Smooth muscle cell (in vitro differentiated cells): ENCODE data around the gene BAG2. TPM values are rescaled to one million over a fixed set of nuclear protein-coding genes. Genes with fewer than 3 reads are reported as not detected.

Experiments
- DNase-seq: peaks from one replicate; lab custom pipeline; 2025; ENCODE audit not compliant: unreplicated experiment; lab: John Stamatoyannopoulos, UW
- H2AFZ ChIP-seq: fragments of 200-600 bp; sonication (generic); 2 replicates; pipeline ENCODE4 v1.6.0; 2016; ENCODE audit warnings: antibody characterized with exemption, low read depth, mild to moderate bottlenecking
- H3F3A ChIP-seq: fragments of 200-600 bp; sonication (generic); 2 replicates; pipeline ENCODE4 v1.6.0; 2017; ENCODE audit warnings: antibody characterized with exemption, low read depth
- H3K27ac ChIP-seq: fragments of 200-600 bp; sonication (generic); 2 replicates; pipeline ENCODE4 v1.5.1; 2016; ENCODE audit warnings: low read depth, mild to moderate bottlenecking
- H3K27me3 ChIP-seq: fragments of 200-600 bp; sonication (generic); 2 replicates; pipeline ENCODE4 v1.6.1; 2016; ENCODE audit warnings: low read depth, mild to moderate bottlenecking
- H3K36me3 ChIP-seq: fragments of 200-600 bp; sonication (generic); 2 replicates; pipeline ENCODE4 v1.5.1; 2016; ENCODE audit warnings: low read depth
- H3K4me1 ChIP-seq: fragments of 200-600 bp; sonication (generic); 2 replicates; pipeline ENCODE4 v1.5.1; 2016; ENCODE audit warnings: low read depth
- H3K4me2 ChIP-seq: fragments of 200-600 bp; sonication (generic); 2 replicates; pipeline ENCODE4 v1.6.0; 2016; ENCODE audit warnings: mild to moderate bottlenecking
- H3K4me3 ChIP-seq: fragments of 200-600 bp; sonication (generic); 2 replicates; pipeline ENCODE4 v1.5.1; 2016; ENCODE audit warnings: mild to moderate bottlenecking
- H3K79me2 ChIP-seq: fragments of 200-600 bp; sonication (generic); 2 replicates; pipeline ENCODE4 v1.6.0; 2016; ENCODE audit warnings: low read depth, mild to moderate bottlenecking
- H3K9ac ChIP-seq: fragments of 200-600 bp; sonication (generic); 2 replicates; pipeline ENCODE4 v1.6.0; 2016; ENCODE audit warnings: low read depth
- H3K9me3 ChIP-seq: fragments of 200-600 bp; sonication (generic); replicated peaks from 2 replicates; pipeline ENCODE4 v1.5.1; 2016; ENCODE audit warnings: low read depth
- H4K20me1 ChIP-seq: fragments of 200-600 bp; sonication (generic); 2 replicates; pipeline ENCODE4 v1.6.0; 2016; ENCODE audit warnings: low read depth
- WGBS: methylation state at CpG from one replicate; pipeline ENCODE4 v1.1.7; 2016; ENCODE audit warnings: low lambda C conversion rate; 5-methylcytosine and 5-hydroxymethylcytosine counted together
- polyA plus RNA-seq: library from polyadenylated mRNA; unstranded; fragments of >200 nt; fragmentation: Nextera tagmentation; extraction: Ambion mirVana; gene quantifications from 2 replicates; pipeline ENCODE4 v1.2.1, GENCODE V29; 2016
- total RNA-seq: library from RNA; depleted of rRNA; stranded (reverse); fragments of >200 nt; gene quantifications from 2 replicates; pipeline ENCODE4 v1.2.3, GENCODE V29; 2014
- TF ChIP-seq, protein P1 (sequence below): fragments of 200-600 bp; sonication (generic); IDR thresholded peaks from 2 replicates; pipeline ENCODE4 v1.5.1; 2017; ENCODE audit warnings: borderline replicate concordance, mild to moderate bottlenecking, antibody characterized with exemption; ENCODE audit not compliant: insufficient read depth, poor library complexity, severe bottlenecking

The BAG2 gene
- total RNA-seq (15.7 and 16.4 TPM in 2 replicates), polyA plus RNA-seq (12.0 and 12.4 TPM in 2 replicates)

DNA sequence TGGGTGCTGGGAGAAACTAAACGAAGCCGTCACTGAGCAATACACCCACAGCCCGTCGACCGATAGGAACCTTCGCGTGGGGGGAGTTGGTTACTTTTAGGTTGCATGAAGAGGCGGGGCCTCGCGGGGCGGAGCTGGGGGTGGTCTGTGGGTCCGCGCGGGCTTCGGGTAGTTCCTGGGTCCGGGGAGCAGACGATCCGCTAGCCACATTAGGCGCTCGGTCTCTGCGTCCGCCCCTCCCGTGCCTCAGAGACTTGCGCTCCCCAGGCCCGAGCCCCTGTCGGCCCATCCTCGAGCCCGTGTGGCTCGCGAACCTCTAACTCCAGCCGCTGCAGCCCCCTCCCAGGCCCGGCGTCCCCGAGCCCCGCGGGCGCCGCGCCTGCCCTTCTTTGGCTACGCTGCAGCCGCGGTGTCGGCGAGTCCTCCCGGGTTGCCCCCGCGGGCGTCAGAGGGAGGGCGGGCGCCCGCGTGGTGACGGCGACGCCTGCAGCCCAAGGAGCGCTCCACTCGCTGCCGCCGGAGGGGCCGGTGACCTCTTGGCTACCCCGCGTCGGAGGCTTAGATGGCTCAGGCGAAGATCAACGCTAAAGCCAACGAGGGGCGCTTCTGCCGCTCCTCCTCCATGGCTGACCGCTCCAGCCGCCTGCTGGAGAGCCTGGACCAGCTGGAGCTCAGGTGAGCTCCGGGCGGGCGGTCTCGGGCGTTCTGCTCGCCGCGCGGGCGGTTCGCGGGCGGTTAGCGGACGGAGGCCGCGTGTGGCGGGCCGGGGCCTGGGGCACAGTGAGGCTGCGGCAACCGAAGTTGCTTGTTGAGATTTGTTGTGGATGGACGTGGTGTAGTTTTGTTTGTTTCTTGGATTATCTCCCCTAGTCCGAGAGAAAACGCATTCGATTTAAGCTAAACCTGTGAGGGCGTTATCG is at the start of gene BAG2:
TSS of gene BAG2 (plus strand) at position 191 of the 920 bp plus-strand sequence. CDS start at position 563, 372 bp downstream.
- peaks cover 17% of the 10 kb centered on the region for H3K4me1 ChIP-seq
- peak within 1 kb of the TSS; percentile 70 for H3K27ac ChIP-seq
- H3K4me3 ChIP-seq, result peak within 1 kb of the TSS; percentile 67
- TF ChIP-seq, protein P1, sequence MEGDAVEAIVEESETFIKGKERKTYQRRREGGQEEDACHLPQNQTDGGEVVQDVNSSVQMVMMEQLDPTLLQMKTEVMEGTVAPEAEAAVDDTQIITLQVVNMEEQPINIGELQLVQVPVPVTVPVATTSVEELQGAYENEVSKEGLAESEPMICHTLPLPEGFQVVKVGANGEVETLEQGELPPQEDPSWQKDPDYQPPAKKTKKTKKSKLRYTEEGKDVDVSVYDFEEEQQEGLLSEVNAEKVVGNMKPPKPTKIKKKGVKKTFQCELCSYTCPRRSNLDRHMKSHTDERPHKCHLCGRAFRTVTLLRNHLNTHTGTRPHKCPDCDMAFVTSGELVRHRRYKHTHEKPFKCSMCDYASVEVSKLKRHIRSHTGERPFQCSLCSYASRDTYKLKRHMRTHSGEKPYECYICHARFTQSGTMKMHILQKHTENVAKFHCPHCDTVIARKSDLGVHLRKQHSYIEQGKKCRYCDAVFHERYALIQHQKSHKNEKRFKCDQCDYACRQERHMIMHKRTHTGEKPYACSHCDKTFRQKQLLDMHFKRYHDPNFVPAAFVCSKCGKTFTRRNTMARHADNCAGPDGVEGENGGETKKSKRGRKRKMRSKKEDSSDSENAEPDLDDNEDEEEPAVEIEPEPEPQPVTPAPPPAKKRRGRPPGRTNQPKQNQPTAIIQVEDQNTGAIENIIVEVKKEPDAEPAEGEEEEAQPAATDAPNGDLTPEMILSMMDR, result no peak
- H3F3A ChIP-seq, result peaks cover 41% of the 10 kb centered on the region
- no peaks in the 10 kb centered on the region for H3K27me3 ChIP-seq
- WGBS, result under 1% methylated on average over 53 of the region's 97 CpGs
- peak; percentile 74 for DNase-seq
- H3K9ac ChIP-seq, result peak within 1 kb of the TSS; percentile 84
- H3K36me3 ChIP-seq, result no peaks in the 10 kb centered on the region
- H3K79me2 ChIP-seq, result peaks cover 48% of the 10 kb centered on the region
- H2AFZ ChIP-seq, result peak within 1 kb of the TSS; percentile 36
- H3K9me3 ChIP-seq, result no peaks in the 10 kb centered on the region
- H4K20me1 ChIP-seq, result peaks cover 27% of the 10 kb centered on the region
- peak within 1 kb of the TSS; percentile 88 for H3K4me2 ChIP-seq

- Histone ChIP-seq H3K79me2 (peaks cover 75% of the 10 kb centered on the region), H3K4me1 (no peaks in the 10 kb centered on the region), H3F3A (no peaks in the 10 kb centered on the region), H3K36me3 (peaks cover 12% of the 10 kb centered on the region), H3K4me3 (no peak overlapping the region), H3K9ac (no peak overlapping the region), H3K4me2 (no peak overlapping the region), H2AFZ (no peak overlapping the region), H3K27me3 (no peaks in the 10 kb centered on the region), H4K20me1 (peaks cover 70% of the 10 kb centered on the region), H3K27ac (no peak overlapping the region), H3K9me3 (no peaks in the 10 kb centered on the region)
- WGBS, result 94% methylated on average over 1 of the region's 1 CpG
- TF ChIP-seq, protein P1, result no peak
- DNase-seq, result no peak
Measured at GRCh38 chr6:57123111-57123510, 49.0 kb upstream of the BAG2 start.

- TF ChIP-seq, protein P1, result no peak
- H3K4me2 ChIP-seq, result no peak overlapping the region
- no peak overlapping the region for H3K4me3 ChIP-seq
- no peak overlapping the region for H3K9ac ChIP-seq
- no peaks in the 10 kb centered on the region for H3F3A ChIP-seq
- no peaks in the 10 kb centered on the region for H3K9me3 ChIP-seq
- H4K20me1 ChIP-seq, result peaks cover 83% of the 10 kb centered on the region
- H2AFZ ChIP-seq, result no peak overlapping the region
- no peak for DNase-seq
- no peaks in the 10 kb centered on the region for H3K4me1 ChIP-seq
- no peaks in the 10 kb centered on the region for H3K27me3 ChIP-seq
- H3K27ac ChIP-seq, result no peak overlapping the region
- H3K79me2 ChIP-seq, result peaks cover 59% of the 10 kb centered on the region
- H3K36me3 ChIP-seq, result peaks cover 6% of the 10 kb centered on the region
Measured at GRCh38 chr6:57127763-57128162, 44.4 kb upstream of the BAG2 start.
